Left cardiac atrium (tissue), 4 donors: Measurements from ENCODE around the gene CRKL. TPM values are rescaled to one million over a fixed set of nuclear protein-coding genes. Genes with fewer than 3 reads are reported as not detected.

ENCODE experiments used
- ATAC-seq, 2 donors: fragments of 200-7000 bp; cut with Tn5 transposase; one replicate each; pipeline ENCODE4 v1.9.1; 2020; ENCODE audit warnings: mild to moderate bottlenecking in 2 of 2, moderate library complexity in 2 of 2
- DNase-seq: peaks from one replicate; pipeline ENCODE4 v3.0.0-alpha.2; 2020
- intact Hi-C, 2 donors: fragments of 100-400 bp; cut with DNase I; formaldehyde crosslinking; loops; one replicate each; pipeline versions ENCODE4 v1.14.1 to v1.15.1; 2022 to 2023
- total RNA-seq, 2 donors: library from RNA; stranded (reverse); fragmentation: NEBNext Ultra II Directional; extraction: Animal tissue kit (Norgen Biotek cat#: 25700); gene quantifications; one replicate each; pipeline ENCODE4 v1.2.1, GENCODE V29; 2021
- donor health status: DM: no; HTN: yes; CAD: no.
- donor health status: DM: no; HTN: yes; CAD: no; lungs with severe emphysema.
- donor health status: DM: yes; HTN: yes; CAD: no.
- donor health status: Dilated cardiomyopathy.

The CRKL gene
- total RNA-seq, 2 donors from 2014 or later = 48.7 to 50.2 TPM

DNA sequence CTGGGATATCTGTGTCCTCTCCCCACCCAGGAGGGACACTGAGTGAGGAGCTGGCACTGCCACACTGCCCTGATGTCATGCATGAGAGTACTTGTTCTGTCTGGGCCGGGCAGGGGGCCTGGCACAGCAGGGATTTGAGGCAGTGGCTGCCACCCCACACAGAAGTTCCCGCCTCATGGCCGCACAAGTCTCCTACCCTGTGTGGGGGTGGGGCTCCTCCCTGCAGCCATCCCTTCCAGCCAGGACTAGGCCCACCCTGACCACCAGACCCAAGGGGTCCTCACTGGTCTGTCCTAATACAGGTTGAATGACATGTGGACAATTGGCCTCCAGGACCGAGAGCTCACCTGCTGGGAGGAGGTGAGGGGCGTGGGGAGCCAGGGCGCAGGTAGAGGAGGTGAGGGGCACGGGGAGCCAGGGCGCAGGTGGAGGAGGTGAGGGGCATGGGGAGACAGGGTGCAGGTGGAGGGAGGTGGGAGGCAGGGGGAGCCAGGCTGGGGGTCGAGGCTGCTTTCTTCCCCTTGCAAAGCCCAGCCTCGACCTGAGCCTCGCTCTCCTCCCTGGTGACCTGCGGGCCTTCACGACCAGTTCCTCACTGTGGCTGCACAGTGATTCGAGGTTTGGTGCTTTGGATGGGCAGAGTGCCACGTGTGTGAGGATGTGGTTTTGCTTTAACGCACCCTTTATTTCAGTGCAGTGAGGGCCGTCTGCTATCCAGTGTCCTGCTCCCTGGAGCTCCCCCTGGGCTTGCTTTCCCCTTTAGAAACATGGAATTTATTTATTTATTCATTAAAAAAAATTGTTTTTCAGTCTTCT is 72.3 kb downstream of the CRKL start:
- ATAC-seq = no peak
- intact Hi-C loops = no loop called here
- DNase-seq = no peak

DNA sequence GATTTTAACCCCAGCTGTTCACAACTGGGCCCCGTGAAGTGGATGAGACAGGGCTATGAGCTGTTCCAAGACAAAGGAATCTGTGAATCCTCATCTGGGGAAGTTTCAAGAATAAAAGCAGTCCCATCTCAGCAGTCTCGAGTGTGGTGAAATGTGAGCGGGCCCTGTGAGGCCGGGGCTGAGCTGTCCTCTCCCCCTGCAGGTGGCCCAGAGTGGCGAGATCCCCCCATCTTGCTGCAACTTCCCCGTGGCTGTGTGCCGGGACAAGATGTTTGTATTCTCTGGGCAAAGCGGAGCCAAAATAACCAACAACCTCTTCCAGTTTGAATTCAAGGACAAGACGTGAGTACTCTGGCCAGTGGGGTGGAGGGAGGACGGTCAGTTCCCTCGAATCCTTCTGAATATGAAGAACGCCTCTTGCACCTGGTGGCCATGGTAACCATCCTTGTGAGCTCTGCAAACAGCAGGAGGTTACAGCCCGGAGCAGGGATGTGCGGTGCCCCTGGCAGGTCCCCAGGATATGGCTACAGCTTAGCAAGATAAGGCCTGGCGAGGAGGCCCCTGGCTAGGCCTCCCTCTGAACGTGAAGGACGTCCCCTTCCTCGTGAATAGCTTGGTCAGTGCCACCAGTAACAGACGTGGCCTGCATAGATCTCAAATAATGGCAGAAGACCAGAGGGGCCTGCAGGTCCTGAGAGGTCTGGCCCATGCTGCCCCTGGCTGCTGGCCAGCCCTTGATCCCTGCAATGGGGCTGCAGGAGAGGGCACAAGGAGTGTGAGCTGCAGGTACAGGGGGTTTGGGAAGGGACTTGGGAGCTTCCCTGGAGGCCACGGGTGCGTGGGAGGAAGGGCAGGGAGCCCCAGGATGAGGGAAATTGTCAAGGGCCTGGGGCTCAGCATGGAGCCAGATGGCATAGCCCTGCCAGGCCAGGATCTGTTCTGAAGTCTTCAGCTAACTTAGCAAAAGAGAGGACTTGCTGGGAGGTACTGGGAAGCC is 73.3 kb downstream of the CRKL start:
- intact Hi-C loops = no loop called here
- DNase-seq (no peak), ATAC-seq (no peak)

DNA sequence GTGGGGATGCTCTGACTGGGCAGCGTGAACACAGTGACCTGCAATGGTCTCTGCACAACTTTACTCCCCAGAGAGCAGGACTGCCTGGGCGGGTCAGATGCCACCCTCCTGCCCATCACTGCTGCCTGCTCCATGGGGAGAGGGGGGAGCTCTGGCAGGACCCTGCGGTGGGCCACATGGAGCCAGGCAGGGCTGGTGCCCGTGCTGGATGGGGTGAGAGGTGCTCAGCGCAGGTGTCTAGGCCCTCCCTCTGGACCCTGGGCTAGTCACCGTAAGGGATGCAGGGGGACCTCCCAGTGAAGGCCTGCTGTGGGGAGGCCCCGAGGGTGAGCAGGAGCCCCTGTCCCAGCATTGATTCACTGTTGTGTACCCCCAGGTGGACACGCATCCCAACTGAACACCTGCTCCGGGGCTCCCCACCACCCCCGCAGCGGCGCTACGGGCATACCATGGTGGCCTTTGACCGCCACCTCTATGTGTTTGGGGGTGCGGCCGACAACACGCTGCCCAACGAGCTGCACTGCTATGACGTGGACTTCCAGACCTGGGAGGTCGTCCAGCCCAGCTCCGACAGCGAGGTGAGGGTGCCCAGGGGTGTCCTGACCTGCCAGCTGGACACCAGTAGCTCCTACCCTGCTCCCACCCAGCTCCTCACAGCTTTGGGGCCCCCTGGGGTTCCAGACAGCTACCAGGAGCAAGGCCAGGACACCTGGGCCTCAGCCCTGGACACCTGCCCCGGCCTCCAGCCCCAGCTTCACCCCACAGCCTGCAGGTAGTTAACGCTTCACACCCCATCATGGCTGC is 74.2 kb downstream of the CRKL start:
- intact Hi-C loops = no loop called here
- ATAC-seq (no peak), DNase-seq (no peak)

DNA sequence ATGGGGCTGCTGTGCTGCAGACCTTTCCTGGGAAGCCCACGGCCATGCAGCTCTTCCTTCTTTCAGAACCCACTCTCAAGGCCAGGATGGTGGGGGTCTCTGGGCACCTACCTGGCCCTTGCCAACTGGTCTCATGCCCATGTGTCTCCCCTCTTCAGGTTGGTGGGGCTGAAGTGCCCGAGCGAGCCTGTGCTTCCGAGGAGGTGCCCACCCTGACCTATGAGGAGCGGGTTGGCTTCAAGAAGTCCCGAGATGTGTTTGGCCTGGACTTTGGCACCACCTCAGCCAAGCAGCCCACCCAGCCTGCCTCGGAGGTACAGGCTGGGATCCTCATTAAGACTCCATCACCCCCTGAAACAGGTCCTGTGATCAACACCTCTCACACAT is 74.8 kb downstream of the CRKL start:
- intact Hi-C loops = no loop called here
- DNase-seq = no peak
- no peak for ATAC-seq

DNA sequence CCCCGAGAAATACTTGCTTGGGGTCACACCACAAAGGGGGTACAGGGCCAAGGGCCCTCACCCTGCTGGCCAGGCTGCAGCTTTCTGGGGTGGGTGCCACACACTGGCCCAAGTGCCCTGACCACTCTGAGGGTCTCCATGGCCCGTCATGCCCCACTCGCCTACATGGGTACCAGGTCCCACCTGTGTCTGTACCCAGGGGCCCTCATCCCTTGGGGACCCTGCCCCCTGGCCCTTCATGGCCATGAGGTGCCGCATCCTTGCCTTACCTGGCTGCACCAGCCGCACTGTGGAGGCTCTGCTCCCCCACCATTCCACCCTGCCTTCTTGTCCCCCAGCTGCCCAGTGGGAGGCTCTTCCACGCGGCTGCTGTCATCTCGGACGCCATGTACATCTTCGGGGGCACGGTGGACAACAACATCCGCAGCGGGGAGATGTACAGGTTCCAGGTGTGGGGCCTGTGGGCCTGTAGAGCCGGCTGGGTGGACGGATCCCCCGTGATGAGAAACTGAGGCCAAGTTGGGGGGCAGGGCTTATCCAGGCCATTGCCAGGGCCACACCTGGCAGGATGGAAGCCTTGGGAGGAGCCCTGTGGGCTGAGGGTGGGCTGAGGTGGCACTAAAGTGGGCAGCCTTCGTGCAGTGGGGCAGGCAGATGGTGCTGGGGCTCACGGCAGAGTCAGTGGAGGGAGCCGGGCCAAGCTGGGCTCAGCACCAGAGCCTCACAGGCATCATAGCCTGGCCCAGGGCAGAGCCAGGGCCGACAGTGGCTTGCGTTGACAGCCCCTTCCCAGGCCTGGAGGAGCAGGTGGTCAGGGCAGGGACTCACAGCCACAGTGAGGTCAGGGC is 75.5 kb downstream of the CRKL start:
- ATAC-seq (no peak), DNase-seq (no peak)
- intact Hi-C loops = no loop called here

DNA sequence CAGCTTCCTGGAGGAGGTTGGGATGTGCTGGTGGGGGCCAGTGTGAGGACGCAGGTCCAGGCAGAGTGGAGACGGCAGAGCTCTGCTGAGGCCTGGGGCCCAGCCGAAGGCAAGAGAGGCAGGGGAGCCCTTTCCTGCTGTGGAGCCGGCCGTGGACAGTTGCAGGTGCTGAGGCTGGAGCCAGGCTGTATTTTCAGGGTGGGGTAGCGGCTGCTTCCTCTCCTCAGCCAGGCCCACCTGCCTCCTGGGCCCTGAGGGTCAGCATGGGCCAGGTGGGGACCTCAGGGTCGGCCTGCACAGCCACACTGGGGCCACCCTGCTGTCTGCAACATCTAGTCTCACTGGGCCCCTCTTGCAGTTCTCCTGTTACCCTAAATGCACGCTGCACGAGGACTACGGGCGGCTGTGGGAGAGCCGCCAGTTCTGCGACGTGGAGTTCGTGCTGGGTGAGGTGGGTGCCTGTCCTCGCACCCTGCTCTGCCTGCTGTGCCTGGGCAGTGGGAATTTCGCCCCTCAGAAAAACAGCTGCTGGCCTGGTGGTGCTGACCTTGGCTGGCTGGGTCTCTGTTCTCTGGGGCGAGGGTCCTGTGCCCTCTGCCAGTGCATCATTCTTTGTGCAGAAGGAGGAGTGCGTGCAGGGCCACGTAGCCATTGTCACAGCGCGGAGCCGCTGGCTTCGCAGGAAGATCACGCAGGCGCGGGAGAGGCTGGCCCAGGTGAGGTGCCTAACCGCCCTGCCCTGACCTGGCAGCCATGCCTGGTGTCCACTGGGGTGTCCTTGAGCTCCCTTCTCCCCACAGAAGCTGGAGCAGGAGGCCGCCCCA is 76.3 kb downstream of the CRKL start:
- intact Hi-C loops = no loop called here
- ATAC-seq = peak in 1 of 2 donors; percentile 2
- no peak for DNase-seq

DNA sequence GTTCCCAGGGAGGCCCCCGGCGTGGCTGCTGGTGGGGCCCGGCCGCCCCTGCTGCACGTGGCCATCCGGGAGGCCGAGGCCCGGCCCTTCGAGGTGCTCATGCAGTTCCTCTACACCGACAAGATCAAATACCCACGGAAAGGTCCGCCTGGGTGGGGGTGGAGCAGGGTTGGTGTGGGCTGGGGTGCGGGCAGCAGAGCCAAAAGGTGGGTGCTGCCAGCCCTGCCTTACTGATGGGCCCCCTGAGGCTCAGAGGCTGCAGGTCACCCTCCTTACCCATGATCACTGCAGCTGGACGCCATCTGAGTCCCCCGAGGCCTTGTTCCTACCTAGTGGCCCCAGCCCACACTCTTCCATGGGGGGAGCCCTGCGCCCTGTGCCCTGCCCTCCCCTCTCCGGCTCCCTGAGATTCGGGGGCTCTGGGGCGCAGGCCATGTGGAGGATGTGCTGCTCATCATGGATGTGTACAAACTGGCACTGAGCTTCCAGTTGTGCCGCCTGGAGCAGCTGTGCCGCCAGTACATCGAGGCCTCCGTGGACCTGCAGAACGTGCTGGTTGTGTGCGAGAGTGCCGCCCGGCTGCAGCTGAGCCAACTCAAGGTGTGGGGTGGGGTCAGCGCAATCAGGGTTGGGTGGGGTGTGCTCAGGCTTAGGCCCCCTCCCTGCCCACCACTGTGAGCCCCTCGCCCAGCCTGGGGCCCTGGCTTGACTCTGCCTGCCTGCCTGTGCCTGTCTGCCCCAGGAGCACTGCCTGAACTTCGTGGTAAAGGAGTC is 77.1 kb downstream of the CRKL start:
- DNase-seq (no peak), ATAC-seq (peak in 1 of 2 donors; percentile 2)
- intact Hi-C loops = no loop called here

DNA sequence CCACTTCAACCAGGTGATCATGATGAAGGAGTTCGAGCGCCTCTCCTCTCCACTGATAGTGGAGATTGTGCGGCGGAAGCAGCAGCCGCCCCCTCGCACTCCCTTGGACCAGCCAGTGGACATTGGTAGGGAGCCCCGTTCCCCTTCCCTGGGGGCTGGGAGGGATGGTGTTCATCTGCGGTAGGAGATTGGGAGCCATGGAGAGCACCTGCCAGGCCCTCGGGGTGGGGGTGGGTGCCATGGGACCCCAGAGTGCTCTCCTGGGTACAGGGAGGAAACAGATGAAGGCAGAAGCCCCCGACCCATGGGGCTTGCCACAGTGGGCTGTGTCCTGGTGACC is 77.7 kb downstream of the CRKL start:
- intact Hi-C loops = no loop called here
- DNase-seq (no peak), ATAC-seq (no peak)

DNA sequence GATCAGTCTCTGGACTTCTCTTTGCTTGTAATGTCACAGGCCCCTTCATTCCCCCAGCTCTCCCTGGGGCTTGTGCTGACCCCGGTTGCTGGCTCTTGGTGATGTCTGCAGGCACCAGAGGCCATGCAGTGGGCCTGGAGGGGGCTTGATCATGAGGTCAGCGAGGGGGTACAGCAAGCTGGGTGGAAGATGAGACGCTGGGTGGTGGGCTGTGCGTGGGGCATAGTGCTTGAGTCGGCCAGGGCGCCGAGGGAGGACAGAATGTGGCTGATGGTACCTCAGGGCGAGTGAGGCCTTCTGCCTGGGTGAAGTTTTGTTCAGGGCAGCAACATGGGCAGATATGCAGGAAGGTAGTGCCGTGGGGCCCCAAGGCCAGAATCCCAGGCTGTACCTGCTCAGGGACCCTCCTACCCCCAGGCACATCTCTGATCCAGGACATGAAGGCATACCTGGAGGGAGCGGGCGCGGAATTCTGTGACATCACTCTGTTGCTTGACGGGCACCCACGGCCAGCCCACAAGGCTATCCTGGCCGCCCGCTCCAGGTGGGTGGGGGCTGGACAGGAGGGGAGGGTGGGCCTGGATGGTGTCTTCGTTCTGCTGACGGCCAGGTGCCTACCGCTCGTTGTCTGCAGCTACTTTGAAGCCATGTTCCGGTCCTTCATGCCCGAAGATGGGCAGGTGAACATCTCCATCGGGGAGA is 78.3 kb downstream of the CRKL start:
- DNase-seq (no peak), ATAC-seq (no peak)
- intact Hi-C loops = no loop called here

DNA sequence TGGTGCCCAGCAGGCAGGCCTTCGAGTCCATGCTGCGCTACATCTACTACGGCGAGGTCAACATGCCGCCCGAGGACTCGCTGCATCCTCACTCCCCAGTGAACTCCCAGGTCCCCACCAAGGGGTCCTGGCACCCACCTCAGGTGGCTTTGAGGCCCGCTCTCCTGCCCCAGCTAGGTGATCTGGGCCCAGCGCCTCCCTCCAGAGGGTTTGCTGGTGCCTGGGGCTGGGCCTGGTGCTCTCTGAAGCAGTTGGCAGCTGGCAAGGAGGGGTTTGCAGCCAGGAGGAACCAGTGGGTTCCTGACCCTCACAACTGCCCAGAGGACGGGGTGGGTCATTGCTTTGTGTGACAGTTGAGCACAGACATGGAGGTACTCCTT is 78.8 kb downstream of the CRKL start:
- intact Hi-C loops = no loop called here
- no peak for DNase-seq
- no peak for ATAC-seq

DNA sequence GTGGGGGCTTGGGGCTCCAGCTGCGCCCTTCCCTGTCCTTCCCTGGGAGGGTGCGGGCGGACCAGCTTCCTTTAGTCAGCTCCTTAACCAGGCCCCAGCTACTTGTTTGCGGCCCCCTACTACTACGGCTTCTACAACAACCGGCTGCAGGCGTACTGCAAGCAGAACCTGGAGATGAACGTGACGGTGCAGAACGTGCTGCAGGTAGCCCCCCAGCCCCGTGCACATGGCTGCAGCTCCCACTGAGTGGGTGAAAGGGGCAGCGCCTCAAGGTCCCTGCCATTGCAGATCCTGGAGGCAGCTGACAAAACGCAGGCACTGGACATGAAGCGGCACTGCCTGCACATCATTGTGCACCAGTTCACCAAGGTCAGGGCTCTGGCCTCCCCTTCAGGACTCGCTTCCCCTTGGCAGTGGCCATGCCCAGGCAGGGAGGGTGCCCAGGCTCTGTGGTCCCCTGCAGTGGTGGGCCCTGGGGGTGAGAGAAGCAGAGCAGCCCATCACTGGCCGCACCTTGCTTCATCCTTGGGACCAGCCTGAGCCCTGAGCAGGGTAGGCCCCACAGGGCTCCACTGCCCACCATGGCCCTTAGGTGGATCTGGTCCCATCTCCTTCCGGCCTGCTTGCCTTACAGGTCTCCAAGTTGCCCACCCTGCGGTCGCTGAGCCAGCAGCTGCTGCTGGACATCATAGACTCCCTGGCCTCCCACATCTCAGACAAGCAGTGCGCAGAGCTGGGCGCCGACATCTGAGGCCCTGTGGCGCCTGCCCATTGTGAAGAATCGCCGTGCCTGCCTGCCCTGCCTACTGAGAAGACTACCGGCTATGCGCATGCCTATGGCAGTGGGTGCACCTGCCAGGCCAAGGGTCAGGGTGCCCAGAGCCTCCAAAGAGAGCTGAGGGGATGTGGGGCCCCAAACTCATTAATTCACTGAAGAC is 79.7 kb downstream of the CRKL start:
- intact Hi-C loops = no loop called here
- ATAC-seq = no peak
- no peak for DNase-seq

DNA sequence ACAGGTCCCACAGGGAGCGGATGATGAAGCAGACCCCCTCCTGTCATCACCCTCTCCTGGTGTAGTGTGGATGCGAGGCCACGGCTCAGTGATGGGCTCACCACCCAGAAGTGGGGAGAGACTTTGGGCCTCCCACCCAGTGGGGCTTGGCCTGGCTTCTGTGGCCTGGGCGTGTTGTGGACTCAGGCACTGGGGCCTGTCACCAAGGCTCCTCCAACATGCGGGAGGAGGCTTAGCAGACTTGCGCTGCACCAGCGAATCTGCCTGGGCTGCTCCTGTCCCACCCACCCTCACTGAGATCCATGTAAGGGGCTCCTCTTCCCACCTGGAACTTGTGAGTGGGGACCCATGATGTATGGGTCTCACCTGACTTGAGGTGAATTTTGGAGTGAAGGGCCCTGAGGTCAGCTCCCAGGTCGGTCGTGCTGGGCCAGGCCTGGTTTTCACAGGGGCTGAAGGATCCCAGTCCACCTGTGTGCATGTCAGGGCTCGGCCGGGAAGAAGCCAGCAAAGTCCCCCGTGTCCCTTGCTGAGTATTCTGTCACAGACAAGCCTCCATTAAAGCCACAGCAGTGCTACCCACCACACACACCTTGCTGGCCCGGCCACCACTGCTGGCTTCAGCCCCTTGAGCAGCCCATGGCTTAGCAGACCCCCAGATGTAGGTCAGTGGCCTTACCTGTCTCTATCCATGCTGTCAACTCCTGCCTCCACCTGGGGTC is 80.5 kb downstream of the CRKL start:
- no peak for DNase-seq
- intact Hi-C loops = no loop called here
- no peak for ATAC-seq

DNA sequence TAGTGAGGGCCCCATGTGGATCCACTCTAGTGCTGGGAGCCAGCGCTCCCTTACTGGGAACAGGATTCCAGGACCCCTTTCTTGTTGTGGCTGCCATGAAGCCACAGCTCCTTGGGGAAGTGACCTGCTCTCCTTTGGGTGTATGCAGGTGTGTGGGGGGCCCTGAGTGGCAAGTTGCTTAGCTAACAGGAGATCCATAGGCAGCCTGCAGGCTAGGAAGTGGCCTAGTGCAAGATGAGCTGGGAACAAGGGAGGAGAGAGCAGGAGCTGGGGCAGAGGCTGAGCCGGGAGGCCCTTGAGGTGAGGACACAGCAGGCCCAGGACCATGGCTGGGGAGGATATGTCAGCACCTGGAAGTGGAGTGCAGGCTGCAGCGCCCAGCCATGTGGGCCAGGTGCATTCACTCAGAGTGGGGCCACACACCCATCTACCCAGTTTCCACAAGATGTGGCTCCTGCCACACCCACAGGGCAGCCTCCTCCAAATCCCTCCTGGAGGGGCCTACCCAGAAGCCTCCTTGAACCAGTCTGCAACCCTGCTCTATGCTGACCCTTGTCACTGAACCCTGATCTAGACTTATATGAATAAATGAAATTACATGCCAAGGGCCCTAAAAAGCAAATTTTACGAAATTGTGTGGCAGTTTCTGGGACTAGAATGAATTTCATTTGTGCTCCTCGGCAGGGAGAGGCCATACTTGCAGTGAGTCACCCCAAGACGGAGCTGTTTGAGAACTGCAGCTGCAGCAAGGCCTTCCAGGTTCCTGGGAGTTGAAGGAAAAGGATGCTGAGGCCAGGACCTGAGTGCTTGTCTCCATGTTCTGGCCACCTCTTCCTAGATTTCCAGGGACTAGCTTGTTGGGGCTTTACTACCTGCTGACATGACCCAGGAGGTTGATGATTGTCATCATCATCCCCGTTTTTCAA is 81.5 kb downstream of the CRKL start:
- no peak for DNase-seq
- ATAC-seq = no peak
- intact Hi-C loops = no loop called here
